ENCODE results near the gene MPO.

MPO gene

GRCh38 chr17:58316260-58316960 is 35.7 kb upstream of the MPO start:
- no peak for TF ChIP-seq JUND (IDR thresholded peaks at IDR 0.05; ENCODE audit: low read depth)
- in situ Hi-C loops (cut with HindIII; ENCODE audit: low pct_unique_long_range_greater_than_20kb, low sequenced_read_pairs) = no loop called here
- DNase-seq (ENCODE audit: low read depth in 1 of 2, low spot score in 1 of 2) = no peak

- DNase-seq (ENCODE audit: low read depth in 1 of 2, low spot score in 1 of 2) = no peak
- in situ Hi-C loops (cut with HindIII; ENCODE audit: low pct_unique_long_range_greater_than_20kb, low sequenced_read_pairs) = no loop called here
- TF ChIP-seq JUND (IDR thresholded peaks at IDR 0.05; ENCODE audit: low read depth) = no peak
Observed at GRCh38 chr17:58315750-58316149, 35.0 kb upstream of the MPO start.

- no peak for TF ChIP-seq JUND (IDR thresholded peaks at IDR 0.05; ENCODE audit: low read depth)
- in situ Hi-C loops (cut with HindIII; ENCODE audit: low pct_unique_long_range_greater_than_20kb, low sequenced_read_pairs) = no loop called here
- DNase-seq (ENCODE audit: low read depth in 1 of 2, low spot score in 1 of 2) = no peak
Observed at GRCh38 chr17:58315281-58315711, 34.6 kb upstream of the MPO start.

- no peak for TF ChIP-seq JUND (IDR thresholded peaks at IDR 0.05; ENCODE audit: low read depth)
Observed at GRCh38 chr17:58314706-58315015, 33.9 kb upstream of the MPO start.

GRCh38 chr17:58313815-58314705 is 33.3 kb upstream of the MPO start:
- no peak for TF ChIP-seq JUND (IDR thresholded peaks at IDR 0.05; ENCODE audit: low read depth)
- in situ Hi-C loops (cut with HindIII; ENCODE audit: low pct_unique_long_range_greater_than_20kb, low sequenced_read_pairs) = no loop called here
- DNase-seq (ENCODE audit: low read depth in 1 of 2, low spot score in 1 of 2) = no peak

More at GRCh38 chr17:58314706-58315015, 33.9 kb upstream of the MPO start:
- in situ Hi-C loops (cut with HindIII; ENCODE audit: low pct_unique_long_range_greater_than_20kb, low sequenced_read_pairs) = no loop called here
- DNase-seq (ENCODE audit: low read depth in 1 of 2, low spot score in 1 of 2) = no peak

- TF ChIP-seq JUND (IDR thresholded peaks at IDR 0.05; ENCODE audit: low read depth) = no peak
- in situ Hi-C loops (cut with HindIII; ENCODE audit: low pct_unique_long_range_greater_than_20kb, low sequenced_read_pairs) = no loop called here
- peak in 1 of 2 experiments; percentile 29 for DNase-seq (ENCODE audit: low read depth in 1 of 2, low spot score in 1 of 2)
Observed at GRCh38 chr17:58312829-58313228, 32.1 kb upstream of the MPO start.

- no peak for DNase-seq (ENCODE audit: low read depth in 1 of 2, low spot score in 1 of 2)
- in situ Hi-C loops (cut with HindIII; ENCODE audit: low pct_unique_long_range_greater_than_20kb, low sequenced_read_pairs) = no loop called here
- TF ChIP-seq JUND (IDR thresholded peaks at IDR 0.05; ENCODE audit: low read depth) = no peak
Observed at GRCh38 chr17:58312021-58312630, 31.4 kb upstream of the MPO start.

GRCh38 chr17:58311429-58311894 is 30.7 kb upstream of the MPO start:
- no peak for TF ChIP-seq JUND (IDR thresholded peaks at IDR 0.05; ENCODE audit: low read depth)
- DNase-seq (ENCODE audit: low read depth in 1 of 2, low spot score in 1 of 2) = no peak
- in situ Hi-C loops (cut with HindIII; ENCODE audit: low pct_unique_long_range_greater_than_20kb, low sequenced_read_pairs) = no loop called here

GRCh38 chr17:58310511-58311428 is 30.0 kb upstream of the MPO start:
- TF ChIP-seq JUND (IDR thresholded peaks at IDR 0.05; ENCODE audit: low read depth) = no peak
- in situ Hi-C loops (cut with HindIII; ENCODE audit: low pct_unique_long_range_greater_than_20kb, low sequenced_read_pairs) = no loop called here
- no peak for DNase-seq (ENCODE audit: low read depth in 1 of 2, low spot score in 1 of 2)

- no peak for TF ChIP-seq JUND (IDR thresholded peaks at IDR 0.05; ENCODE audit: low read depth)
- no peak for DNase-seq (ENCODE audit: low read depth in 1 of 2, low spot score in 1 of 2)
- in situ Hi-C loops (cut with HindIII; ENCODE audit: low pct_unique_long_range_greater_than_20kb, low sequenced_read_pairs) = no loop called here
Observed at GRCh38 chr17:58309918-58310259, 29.2 kb upstream of the MPO start.

GRCh38 chr17:58308985-58309917 is 28.5 kb upstream of the MPO start:
- no peak for TF ChIP-seq JUND (IDR thresholded peaks at IDR 0.05; ENCODE audit: low read depth)
- in situ Hi-C loops (cut with HindIII; ENCODE audit: low pct_unique_long_range_greater_than_20kb, low sequenced_read_pairs) = no loop called here
- DNase-seq (ENCODE audit: low read depth in 1 of 2, low spot score in 1 of 2) = no peak
